CD4-positive, alpha-beta T cell treated with Interleukin-4 for 4 hours (primary cell): Measurements from ENCODE around the gene ZBTB46.

Source experiments
- DNase-seq: peaks from one replicate; pipeline ENCODE4 v3.0.0-alpha.2; 2020

Gene ZBTB46

GRCh38 chr20:63765082-63765873 is 65.8 kb downstream of the ZBTB46 start:
- no peak for DNase-seq

DNA sequence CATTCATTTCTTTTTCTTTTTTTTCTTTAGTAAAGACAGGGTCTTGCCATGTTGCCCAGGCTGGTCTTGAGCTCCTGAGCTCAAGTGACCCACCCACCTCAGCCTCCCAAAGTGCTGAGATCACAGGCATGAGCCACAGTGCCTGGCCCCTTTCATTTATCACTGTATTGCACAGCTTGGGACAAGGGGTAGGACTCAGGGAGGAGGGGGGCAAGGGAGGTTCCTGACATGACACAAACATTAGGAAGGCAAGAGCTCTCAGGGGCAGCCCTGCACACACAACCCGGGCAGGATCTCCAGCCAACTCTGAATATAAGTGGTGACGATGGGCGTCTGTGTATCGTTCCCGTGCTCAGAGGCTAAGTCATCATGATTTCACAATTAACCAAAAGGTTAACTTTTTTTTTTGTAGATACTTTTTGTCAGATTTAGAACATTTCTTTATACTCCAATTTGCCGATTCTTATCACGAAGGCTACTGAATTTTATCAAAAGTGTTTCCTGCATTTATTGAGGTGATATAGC is 71.6 kb downstream of the ZBTB46 start:
- no peak for DNase-seq

GRCh38 chr20:63758152-63758551 is 72.9 kb downstream of the ZBTB46 start:
- no peak for DNase-seq

- DNase-seq = no peak
Measured at GRCh38 chr20:63756648-63756991, 74.4 kb downstream of the ZBTB46 start.

GRCh38 chr20:63755933-63756647 is 75.0 kb downstream of the ZBTB46 start:
- no peak for DNase-seq

- DNase-seq = no peak
Measured at GRCh38 chr20:63754008-63754407, 77.1 kb downstream of the ZBTB46 start.

DNA sequence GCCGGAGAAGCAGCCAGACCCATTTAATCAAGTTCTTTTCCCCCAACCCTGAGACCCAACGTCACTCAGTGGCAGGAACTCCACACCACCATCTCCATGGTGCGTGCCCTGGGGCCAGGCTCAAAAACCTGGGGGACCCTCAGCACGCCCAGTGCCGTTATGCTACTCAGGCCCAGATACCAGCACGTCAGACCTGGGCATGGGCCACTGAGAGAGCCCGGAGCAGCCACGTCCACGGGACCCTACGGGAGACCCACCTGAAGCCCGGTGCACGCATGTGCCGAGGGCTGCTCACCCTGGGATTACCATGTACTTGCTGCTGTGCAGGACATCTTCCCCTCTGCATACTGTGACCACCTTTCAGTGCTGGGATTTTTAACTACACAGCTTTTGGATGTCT is 77.7 kb downstream of the ZBTB46 start:
- DNase-seq = no peak

DNA sequence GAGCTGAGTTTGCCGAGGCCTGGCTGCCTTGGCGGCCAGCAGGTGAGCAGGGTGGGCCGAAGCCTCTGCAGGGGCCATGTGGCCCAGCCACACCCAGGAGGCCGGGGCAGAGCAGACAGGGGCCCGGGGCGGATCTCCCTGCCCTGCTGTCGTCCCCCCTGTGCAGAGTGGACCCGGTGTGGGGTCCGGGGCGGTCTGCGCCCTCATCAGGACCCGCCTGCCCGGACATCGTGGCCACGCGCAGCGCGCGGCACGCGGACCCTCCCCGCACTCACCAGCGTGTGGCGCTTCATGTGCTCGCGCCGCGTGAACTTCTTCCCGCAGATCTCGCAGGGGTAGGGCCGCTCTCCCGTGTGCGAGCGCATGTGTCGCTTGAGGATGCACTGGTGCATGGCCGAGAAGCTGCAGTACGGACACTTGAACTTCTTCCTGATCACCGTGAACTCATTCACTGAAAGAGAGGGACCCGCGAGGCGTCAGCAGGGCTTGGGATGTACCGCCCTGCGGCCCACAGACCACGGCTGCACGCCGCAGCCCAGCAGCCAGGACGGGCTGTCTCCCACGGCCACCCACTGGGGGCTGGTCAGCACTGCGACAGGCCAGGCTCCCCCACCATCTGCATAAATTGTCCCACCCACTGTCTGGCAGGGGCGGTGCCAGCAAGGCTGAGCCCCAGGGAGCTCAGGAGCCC is 78.5 kb downstream of the ZBTB46 start:
- DNase-seq = no peak

DNA sequence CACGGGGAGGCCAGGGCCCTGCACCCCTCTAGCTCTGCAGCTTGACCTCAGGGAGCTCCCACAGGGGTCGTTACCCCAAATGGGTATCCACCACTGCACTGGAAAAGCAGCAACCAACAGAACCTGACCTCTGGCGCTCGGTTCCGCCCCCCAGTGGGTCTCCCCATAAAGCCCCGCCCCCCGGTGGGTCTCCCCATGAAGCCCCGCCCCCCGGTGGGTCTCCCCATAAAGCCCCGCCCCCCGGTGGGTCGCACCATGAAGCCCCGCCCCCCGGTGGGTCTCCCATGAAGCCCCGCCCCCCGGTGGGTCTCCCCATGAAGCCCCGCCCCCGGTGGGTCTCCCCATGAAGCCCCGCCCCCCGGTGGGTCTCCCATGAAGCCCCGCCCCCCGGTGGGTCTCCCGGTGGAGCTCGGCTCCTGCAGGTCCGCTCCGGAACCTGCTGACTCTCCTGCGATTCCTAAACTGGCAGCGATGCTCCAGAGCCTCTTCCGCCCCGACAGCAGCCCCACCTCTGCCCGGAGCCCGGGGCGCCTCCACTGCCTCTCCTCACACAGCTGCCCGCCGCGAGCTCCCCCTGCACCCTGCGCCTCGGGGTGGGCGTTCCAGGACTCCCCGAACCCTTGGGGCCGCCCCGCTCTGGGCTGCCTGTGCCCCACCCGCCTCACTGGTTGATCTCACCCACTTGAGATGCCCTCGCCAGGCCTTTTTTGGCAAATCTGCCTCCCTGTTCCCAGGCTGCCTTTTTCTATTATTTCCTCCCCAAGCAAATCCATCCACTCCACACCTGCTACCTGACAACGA is 79.4 kb downstream of the ZBTB46 start:
- no peak for DNase-seq

DNA sequence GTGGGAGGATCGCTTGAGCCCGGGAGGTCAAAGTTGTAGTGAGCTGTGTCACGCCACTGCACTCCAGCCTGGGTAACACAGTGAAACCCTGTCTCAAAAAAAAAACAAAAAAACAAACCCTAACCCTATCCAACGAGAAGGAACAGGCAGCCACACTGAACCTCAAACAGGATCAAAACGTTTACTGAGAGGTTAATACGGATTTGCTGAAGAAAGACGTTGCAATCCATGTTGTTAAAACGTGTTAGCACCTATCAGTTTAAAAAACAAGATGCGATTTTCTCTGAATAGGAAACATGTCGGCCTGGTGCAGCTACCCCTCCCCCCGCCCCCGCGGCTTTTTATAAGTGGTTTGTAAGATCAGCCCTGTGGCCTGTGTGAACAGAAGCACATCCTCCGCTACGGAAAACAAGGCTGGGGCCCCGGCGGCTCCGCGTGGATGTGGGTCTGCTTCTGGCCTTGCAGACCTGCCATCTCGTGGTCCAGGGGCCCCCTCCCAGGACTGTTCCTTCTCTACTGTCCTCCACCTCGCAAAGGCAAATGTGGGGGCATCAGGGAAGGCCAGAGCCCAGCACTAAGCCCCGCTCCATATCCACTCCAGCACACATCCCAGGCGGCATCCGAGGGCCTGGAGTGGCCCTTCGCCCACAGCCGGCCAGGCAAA is 80.1 kb downstream of the ZBTB46 start:
- peak; percentile 57 for DNase-seq

DNA sequence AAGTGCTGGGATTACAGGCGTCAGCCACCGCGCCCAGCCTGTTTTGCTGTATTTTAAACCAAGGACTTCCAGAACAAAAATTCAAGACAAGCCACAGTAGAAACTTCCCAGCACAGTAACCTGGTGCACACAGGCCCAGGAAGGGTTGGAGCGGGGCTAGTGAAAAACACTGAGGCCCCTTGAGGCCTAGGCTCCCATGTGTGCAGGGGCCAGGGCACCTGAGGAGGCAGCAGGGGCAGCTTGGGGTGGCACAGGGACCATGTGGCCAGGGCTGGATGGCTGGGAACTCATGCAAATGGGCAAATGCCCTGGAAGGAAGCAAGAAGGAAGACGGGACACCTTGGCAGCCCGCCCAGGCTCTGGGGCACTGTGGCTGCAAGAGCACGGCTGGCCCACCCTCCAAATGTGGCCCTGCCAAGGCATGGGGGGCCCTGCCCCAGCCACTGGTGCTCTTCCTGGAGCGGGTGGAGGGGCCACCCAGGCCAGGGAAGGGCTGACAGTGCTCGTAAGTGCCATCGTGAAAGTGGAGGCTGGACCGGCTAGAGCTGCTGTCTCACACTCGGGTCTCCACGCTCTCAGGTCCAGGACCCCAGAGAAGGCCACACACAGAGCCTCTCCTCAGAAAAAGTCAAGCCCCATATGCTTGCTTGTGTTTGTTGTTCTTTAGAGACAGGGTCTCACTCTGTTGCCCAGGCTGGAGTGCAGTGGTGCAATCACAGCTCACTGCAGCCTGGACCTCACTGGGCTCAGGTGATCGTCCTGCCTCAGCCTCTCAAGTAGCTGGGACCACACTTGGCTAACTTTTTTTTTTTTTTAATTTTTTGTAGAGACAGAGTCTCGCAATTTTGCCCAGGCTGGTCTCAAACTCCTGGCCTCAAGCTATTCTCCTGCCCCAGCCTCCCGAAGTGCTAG is 81.2 kb downstream of the ZBTB46 start:
- DNase-seq = no peak

- no peak for DNase-seq
Measured at GRCh38 chr20:63748934-63749270, 82.2 kb downstream of the ZBTB46 start.

GRCh38 chr20:63748070-63748933 is 82.8 kb downstream of the ZBTB46 start:
- no peak for DNase-seq

GRCh38 chr20:63747622-63748069 is 83.4 kb downstream of the ZBTB46 start:
- no peak for DNase-seq

GRCh38 chr20:63746751-63747315 is 84.2 kb downstream of the ZBTB46 start:
- no peak for DNase-seq

GRCh38 chr20:63745961-63746731 is 84.9 kb downstream of the ZBTB46 start:
- no peak for DNase-seq

DNA sequence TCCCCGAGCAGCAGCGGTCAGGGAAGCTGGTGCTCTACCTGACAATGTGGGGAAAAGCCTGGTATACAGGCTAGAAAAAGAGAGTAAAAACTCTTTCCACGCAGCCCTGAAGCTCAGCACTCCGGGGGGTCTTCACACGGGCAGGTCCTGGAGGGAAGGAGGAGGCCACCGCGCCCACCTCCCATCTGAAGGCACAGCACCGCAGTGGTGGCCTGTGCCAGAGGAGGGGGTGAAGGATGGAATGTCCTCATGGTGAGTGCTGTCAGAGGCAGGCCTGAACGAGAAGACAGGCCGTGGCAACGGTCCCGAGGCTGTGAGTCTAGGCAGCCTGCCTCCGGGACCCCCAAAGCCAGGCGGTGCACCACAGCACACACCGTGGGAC is 85.6 kb downstream of the ZBTB46 start:
- no peak for DNase-seq

DNA sequence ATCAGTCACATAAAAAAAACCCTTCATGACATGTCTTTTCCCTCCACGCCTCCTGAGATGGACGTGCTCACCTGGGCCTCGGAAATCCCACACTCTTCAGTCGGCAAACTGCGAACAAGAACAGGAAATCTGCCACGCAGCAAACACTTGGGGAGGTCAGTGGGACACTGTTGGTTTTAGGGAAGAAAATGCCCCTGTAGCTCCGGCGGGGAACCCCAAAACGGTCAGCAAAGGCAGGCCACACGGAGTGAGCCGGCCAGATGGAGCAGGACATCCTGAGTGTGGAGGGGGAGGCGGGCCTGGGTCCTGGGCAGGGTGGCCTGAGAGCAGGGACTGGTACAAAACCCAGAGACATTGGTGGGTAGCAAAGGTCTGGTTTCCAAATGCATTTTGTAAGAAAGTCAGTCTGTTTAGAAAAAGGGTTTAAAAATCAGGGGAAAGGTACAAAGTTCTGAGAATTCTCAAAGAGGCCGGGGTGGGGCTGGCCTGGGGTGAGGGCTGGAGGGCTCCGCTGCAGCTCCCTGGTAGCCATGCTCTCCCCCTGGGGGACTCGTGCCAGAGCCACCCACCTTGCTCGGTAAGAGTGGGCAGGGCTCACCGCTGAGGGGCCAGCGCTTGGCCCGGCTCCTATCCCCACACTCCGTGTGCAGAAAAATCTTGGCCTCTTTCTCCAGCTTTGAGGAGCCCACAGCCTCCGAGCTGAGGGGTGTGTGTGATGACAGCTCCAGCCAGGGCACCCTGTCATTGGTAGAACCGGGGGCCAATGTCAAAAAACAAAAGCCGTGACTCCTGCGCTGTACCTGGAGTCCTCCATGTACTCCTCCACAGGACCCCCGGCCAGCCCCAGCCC is 86.3 kb downstream of the ZBTB46 start:
- no peak for DNase-seq
